ENCODE data around the gene PRMT7. TPM values are rescaled to one million over a fixed set of nuclear protein-coding genes. Genes with fewer than 3 reads are reported as not detected.

The PRMT7 gene
- polyA plus RNA-seq, 1 donor: 48.7 TPM

- H3K4me1 ChIP-seq (ENCODE audit: control insufficient read depth, insufficient read depth, low read length): peaks cover 12% of the 10 kb centered on the region
- H3K9me3 ChIP-seq (ENCODE audit: control insufficient read depth, low read depth, low read length): no peaks in the 10 kb centered on the region
- no peak for DNase-seq
- H3K27ac ChIP-seq (ENCODE audit: low read length): no peak overlapping the region
- WGBS (ENCODE audit: insufficient coverage, low lambda C conversion rate): no CpG with 5 or more reads among the region's 5 CpGs
- peaks cover 89% of the 10 kb centered on the region for H3K36me3 ChIP-seq (ENCODE audit: control insufficient read depth, insufficient read depth, low read length)
- H3K4me3 ChIP-seq (ENCODE audit: low read length): no peak overlapping the region
- H3K27me3 ChIP-seq (ENCODE audit: control insufficient read depth, insufficient read depth, low read length): no peaks in the 10 kb centered on the region
Observed at GRCh38 chr16:68356919-68357286, 46.1 kb downstream of the PRMT7 start.

- H3K27me3 ChIP-seq (ENCODE audit: control insufficient read depth, insufficient read depth, low read length): no peaks in the 10 kb centered on the region
- DNase-seq: no peak
- H3K4me1 ChIP-seq (ENCODE audit: control insufficient read depth, insufficient read depth, low read length): peaks cover 7% of the 10 kb centered on the region
- H3K4me3 ChIP-seq (ENCODE audit: low read length): no peak overlapping the region
- WGBS (ENCODE audit: insufficient coverage, low lambda C conversion rate): no CpG with 5 or more reads among the region's 9 CpGs
- no peaks in the 10 kb centered on the region for H3K9me3 ChIP-seq (ENCODE audit: control insufficient read depth, low read depth, low read length)
- H3K27ac ChIP-seq (ENCODE audit: low read length): no peak overlapping the region
- peaks cover 91% of the 10 kb centered on the region for H3K36me3 ChIP-seq (ENCODE audit: control insufficient read depth, insufficient read depth, low read length)
Observed at GRCh38 chr16:68357521-68357922, 46.7 kb downstream of the PRMT7 start.

GRCh38 chr16:68357923-68358322, 47.1 kb downstream of the PRMT7 start:
- H3K4me3 ChIP-seq (ENCODE audit: low read length): no peak overlapping the region
- peaks cover 91% of the 10 kb centered on the region for H3K36me3 ChIP-seq (ENCODE audit: control insufficient read depth, insufficient read depth, low read length)
- no peaks in the 10 kb centered on the region for H3K9me3 ChIP-seq (ENCODE audit: control insufficient read depth, low read depth, low read length)
- no CpG with 5 or more reads among the region's 11 CpGs for WGBS (ENCODE audit: insufficient coverage, low lambda C conversion rate)
- H3K27me3 ChIP-seq (ENCODE audit: control insufficient read depth, insufficient read depth, low read length): no peaks in the 10 kb centered on the region
- H3K27ac ChIP-seq (ENCODE audit: low read length): no peak overlapping the region
- H3K4me1 ChIP-seq (ENCODE audit: control insufficient read depth, insufficient read depth, low read length): peaks cover 7% of the 10 kb centered on the region
- DNase-seq: no peak

GRCh38 chr16:68358951-68359350, 48.1 kb downstream of the PRMT7 start:
- no peak for DNase-seq
- peaks cover 7% of the 10 kb centered on the region for H3K4me1 ChIP-seq (ENCODE audit: control insufficient read depth, insufficient read depth, low read length)
- H3K4me3 ChIP-seq (ENCODE audit: low read length): no peak overlapping the region
- no peaks in the 10 kb centered on the region for H3K27me3 ChIP-seq (ENCODE audit: control insufficient read depth, insufficient read depth, low read length)
- H3K9me3 ChIP-seq (ENCODE audit: control insufficient read depth, low read depth, low read length): no peaks in the 10 kb centered on the region
- no peak overlapping the region for H3K27ac ChIP-seq (ENCODE audit: low read length)
- H3K36me3 ChIP-seq (ENCODE audit: control insufficient read depth, insufficient read depth, low read length): peaks cover 90% of the 10 kb centered on the region
- no CpG with 5 or more reads among the region's 13 CpGs for WGBS (ENCODE audit: insufficient coverage, low lambda C conversion rate)

GRCh38 chr16:68359398-68360191, 48.8 kb downstream of the PRMT7 start:
- peaks cover 90% of the 10 kb centered on the region for H3K36me3 ChIP-seq (ENCODE audit: control insufficient read depth, insufficient read depth, low read length)
- H3K27ac ChIP-seq (ENCODE audit: low read length): no peak overlapping the region
- no peaks in the 10 kb centered on the region for H3K9me3 ChIP-seq (ENCODE audit: control insufficient read depth, low read depth, low read length)
- H3K4me1 ChIP-seq (ENCODE audit: control insufficient read depth, insufficient read depth, low read length): peaks cover 10% of the 10 kb centered on the region
- no peak overlapping the region for H3K4me3 ChIP-seq (ENCODE audit: low read length)
- DNase-seq: no peak
- no peaks in the 10 kb centered on the region for H3K27me3 ChIP-seq (ENCODE audit: control insufficient read depth, insufficient read depth, low read length)
- 90% methylated on average over 2 of the region's 23 CpGs for WGBS (ENCODE audit: insufficient coverage, low lambda C conversion rate)

GRCh38 chr16:68360547-68360946, 49.7 kb downstream of the PRMT7 start:
- H3K4me3 ChIP-seq (ENCODE audit: low read length): no peak overlapping the region
- no peaks in the 10 kb centered on the region for H3K9me3 ChIP-seq (ENCODE audit: control insufficient read depth, low read depth, low read length)
- H3K27ac ChIP-seq (ENCODE audit: low read length): no peak overlapping the region
- no peak for DNase-seq
- no peaks in the 10 kb centered on the region for H3K27me3 ChIP-seq (ENCODE audit: control insufficient read depth, insufficient read depth, low read length)
- peaks cover 90% of the 10 kb centered on the region for H3K36me3 ChIP-seq (ENCODE audit: control insufficient read depth, insufficient read depth, low read length)
- WGBS (ENCODE audit: insufficient coverage, low lambda C conversion rate): no CpG with 5 or more reads among the region's 18 CpGs
- peaks cover 12% of the 10 kb centered on the region for H3K4me1 ChIP-seq (ENCODE audit: control insufficient read depth, insufficient read depth, low read length)

- WGBS (ENCODE audit: insufficient coverage, low lambda C conversion rate): no CpG with 5 or more reads among the region's 14 CpGs
- H3K9me3 ChIP-seq (ENCODE audit: control insufficient read depth, low read depth, low read length): no peaks in the 10 kb centered on the region
- no peaks in the 10 kb centered on the region for H3K27me3 ChIP-seq (ENCODE audit: control insufficient read depth, insufficient read depth, low read length)
- H3K27ac ChIP-seq (ENCODE audit: low read length): no peak overlapping the region
- no peak for DNase-seq
- peaks cover 90% of the 10 kb centered on the region for H3K36me3 ChIP-seq (ENCODE audit: control insufficient read depth, insufficient read depth, low read length)
- peaks cover 12% of the 10 kb centered on the region for H3K4me1 ChIP-seq (ENCODE audit: control insufficient read depth, insufficient read depth, low read length)
- H3K4me3 ChIP-seq (ENCODE audit: low read length): no peak overlapping the region
Observed at GRCh38 chr16:68360956-68361355, 50.1 kb downstream of the PRMT7 start.

- DNase-seq: no peak
- Histone ChIP-seq H3K4me3 (ENCODE audit: low read length) (no peak overlapping the region), H3K27me3 (ENCODE audit: control insufficient read depth, insufficient read depth, low read length) (no peaks in the 10 kb centered on the region), H3K27ac (ENCODE audit: low read length) (no peak overlapping the region), H3K36me3 (ENCODE audit: control insufficient read depth, insufficient read depth, low read length) (peaks cover 87% of the 10 kb centered on the region), H3K9me3 (ENCODE audit: control insufficient read depth, low read depth, low read length) (no peaks in the 10 kb centered on the region), H3K4me1 (ENCODE audit: control insufficient read depth, insufficient read depth, low read length) (peaks cover 12% of the 10 kb centered on the region)
- WGBS (ENCODE audit: insufficient coverage, low lambda C conversion rate): no CpG with 5 or more reads among the region's 16 CpGs
Observed at GRCh38 chr16:68361485-68361884, 50.7 kb downstream of the PRMT7 start.

- no CpG with 5 or more reads among the region's 8 CpGs for WGBS (ENCODE audit: insufficient coverage, low lambda C conversion rate)
- peaks cover 12% of the 10 kb centered on the region for H3K4me1 ChIP-seq (ENCODE audit: control insufficient read depth, insufficient read depth, low read length)
- peaks cover 80% of the 10 kb centered on the region for H3K36me3 ChIP-seq (ENCODE audit: control insufficient read depth, insufficient read depth, low read length)
Observed at GRCh38 chr16:68362262-68362913, 51.6 kb downstream of the PRMT7 start.

GRCh38 chr16:68362947-68363657, 52.3 kb downstream of the PRMT7 start:
- Histone ChIP-seq H3K27me3 (ENCODE audit: control insufficient read depth, insufficient read depth, low read length) (no peaks in the 10 kb centered on the region), H3K4me3 (ENCODE audit: low read length) (no peak overlapping the region), H3K4me1 (ENCODE audit: control insufficient read depth, insufficient read depth, low read length) (peaks cover 12% of the 10 kb centered on the region), H3K9me3 (ENCODE audit: control insufficient read depth, low read depth, low read length) (no peaks in the 10 kb centered on the region), H3K36me3 (ENCODE audit: control insufficient read depth, insufficient read depth, low read length) (peaks cover 79% of the 10 kb centered on the region), H3K27ac (ENCODE audit: low read length) (no peak overlapping the region)
- DNase-seq: no peak
- WGBS (ENCODE audit: insufficient coverage, low lambda C conversion rate): no CpG with 5 or more reads among the region's 18 CpGs

More at GRCh38 chr16:68362262-68362913, 51.6 kb downstream of the PRMT7 start:
- no peaks in the 10 kb centered on the region for H3K9me3 ChIP-seq (ENCODE audit: control insufficient read depth, low read depth, low read length)
- H3K27ac ChIP-seq (ENCODE audit: low read length): no peak overlapping the region
- DNase-seq: no peak
- no peak overlapping the region for H3K4me3 ChIP-seq (ENCODE audit: low read length)
- no peaks in the 10 kb centered on the region for H3K27me3 ChIP-seq (ENCODE audit: control insufficient read depth, insufficient read depth, low read length)

Measured in large intestine (tissue), 3 donors.